B cell (primary cell): Measurements from ENCODE around the gene COPS7B.

Experiments used
- CTCF ChIP-seq: fragments of 200-600 bp; IDR thresholded peaks from one replicate; pipeline ENCODE4 v1.8.0; 2022; ENCODE audit warnings: antibody characterized with exemption, mild to moderate bottlenecking
- EZH2 ChIP-seq: IDR thresholded peaks from 2 replicates; pipeline ENCODE4 v1.6.1; 2012; ENCODE audit warnings: borderline replicate concordance, low read depth, mild to moderate bottlenecking, moderate library complexity, low read length; ENCODE audit not compliant: insufficient read depth, poor library complexity, severe bottlenecking

GRCh38 chr2:231794383-231794782 lies 8.1 kb downstream of the COPS7B start:
- TF ChIP-seq CTCF (no peak), EZH2 (no peak)
